SIG-M5 (cell line): Measurements from ENCODE around the gene ACTN2.

Experiments used
- DNase-seq: peaks from one replicate; lab custom pipeline; 2025; lab: John Stamatoyannopoulos, UW

The ACTN2 gene

GRCh38 chr1:236774926-236775325, 88.6 kb downstream of the ACTN2 start:
- no peak for DNase-seq

- DNase-seq = no peak
Observed at GRCh38 chr1:236779312-236779711, 93.0 kb downstream of the ACTN2 start.

GRCh38 chr1:236785477-236785876, 99.2 kb downstream of the ACTN2 start:
- no peak for DNase-seq

- no peak for DNase-seq
Observed at GRCh38 chr1:236786453-236786852, 100.2 kb downstream of the ACTN2 start.

- DNase-seq = no peak
Observed at GRCh38 chr1:236794585-236795034, 108.3 kb downstream of the ACTN2 start.

GRCh38 chr1:236795035-236795756, 108.9 kb downstream of the ACTN2 start, which contains the start of gene MTR:
Gene MTR, plus strand, starts transcription at chr1:236795292. Its CDS starts 412 bp downstream, at chr1:236795704.
- DNase-seq = peak; percentile 98

- no peak for DNase-seq
Observed at GRCh38 chr1:236795757-236796667, 109.7 kb downstream of the ACTN2 start.

- DNase-seq = no peak
Observed at GRCh38 chr1:236799001-236799400, 112.7 kb downstream of the ACTN2 start.

- DNase-seq = no peak
Observed at GRCh38 chr1:236800002-236800620, 113.8 kb downstream of the ACTN2 start.

- DNase-seq = no peak
Observed at GRCh38 chr1:236800623-236801022, 114.3 kb downstream of the ACTN2 start.

- DNase-seq = no peak
Observed at GRCh38 chr1:236802264-236802663, 116.0 kb downstream of the ACTN2 start.

- DNase-seq = no peak
Observed at GRCh38 chr1:236806634-236807033, 120.3 kb downstream of the ACTN2 start.

- DNase-seq = no peak
Observed at GRCh38 chr1:236808005-236808404, 121.7 kb downstream of the ACTN2 start.

GRCh38 chr1:236808564-236809130, 122.3 kb downstream of the ACTN2 start:
- no peak for DNase-seq

GRCh38 chr1:236809148-236809547, 122.8 kb downstream of the ACTN2 start:
- DNase-seq = no peak

- no peak for DNase-seq
Observed at GRCh38 chr1:236810018-236810417, 123.7 kb downstream of the ACTN2 start.

GRCh38 chr1:236812334-236813030, 126.2 kb downstream of the ACTN2 start:
- no peak for DNase-seq
